CD14-positive monocyte (primary cell): Measurements from ENCODE around the gene PAQR5. TPM values are rescaled to one million over a fixed set of nuclear protein-coding genes. Genes with fewer than 3 reads are reported as not detected.
A peak's percentile ranks its signal among the peaks of the same experiment; 100 is the strongest.

Source experiments
- DNase-seq, 3 donors: peaks; one replicate each; pipeline ENCODE4 v3.0.0-alpha.2; 2011 to 2022
- H2AFZ ChIP-seq: 2 replicates; pipeline ENCODE4 v1.6.0; 2012; ENCODE audit warnings: mild to moderate bottlenecking, low read depth, low read length, inconsistent platforms; ENCODE audit not compliant: insufficient read depth, poor library complexity, severe bottlenecking
- H3K27ac ChIP-seq, 2 donors: 1 replicate in 1 of 2; 2 replicates in 1 of 2; pipeline ENCODE4 v1.5.1; 2012 to 2013; ENCODE audit warnings: low read length in 2 of 2, control low read depth in 1 of 2, inconsistent platforms in 1 of 2, low read depth in 1 of 2, mild to moderate bottlenecking in 1 of 2
- H3K27me3 ChIP-seq, 2 donors: one replicate each; pipeline versions ENCODE4 v1.6.0 to v1.6.1; 2011 to 2013; ENCODE audit warnings: low read length in 2 of 2; ENCODE audit not compliant: control insufficient read depth in 2 of 2, insufficient read depth in 2 of 2
- H3K36me3 ChIP-seq, 2 donors: replicated peaks in 1 of 2; 1 replicate in 1 of 2; 2 replicates in 1 of 2; pipeline versions ENCODE4 v1.5.1 to v1.6.1; 2012 to 2013; ENCODE audit warnings: low read length in 2 of 2, control low read depth in 1 of 2, inconsistent platforms in 1 of 2, mild to moderate bottlenecking in 1 of 2; ENCODE audit not compliant: insufficient read depth in 2 of 2, control insufficient read depth in 1 of 2
- H3K4me1 ChIP-seq, 2 donors: 1 replicate in 1 of 2; 2 replicates in 1 of 2; pipeline versions ENCODE4 v1.5.1 to v1.6.1; 2012 to 2013; ENCODE audit warnings: low read length in 2 of 2, control low read depth in 1 of 2, inconsistent platforms in 1 of 2, mild to moderate bottlenecking in 1 of 2, moderate library complexity in 1 of 2; ENCODE audit not compliant: insufficient read depth in 2 of 2, control insufficient read depth in 1 of 2
- H3K4me2 ChIP-seq: replicated peaks from 2 replicates; pipeline ENCODE3; 2012; ENCODE audit warnings: low read length, moderate library complexity, mild to moderate bottlenecking; ENCODE audit not compliant: poor library complexity, severe bottlenecking; ENCODE audit errors: extremely low read depth
- H3K4me3 ChIP-seq, 3 experiments: fragments of 200-600 bp in 1 of 3; sonication (generic) in 1 of 3; replicated peaks in 1 of 3; 1 replicate in 2 of 3; 2 replicates in 1 of 3; pipeline ENCODE4 v1.5.1; 2011 to 2013; ENCODE audit warnings: low read length in 3 of 3, mild to moderate bottlenecking in 3 of 3, control low read depth in 2 of 3, low read depth in 2 of 3, inconsistent platforms in 1 of 3, moderate library complexity in 1 of 3
- H3K79me2 ChIP-seq: 2 replicates; pipeline ENCODE4 v1.6.0; 2012; ENCODE audit warnings: mild to moderate bottlenecking, control low read depth, inconsistent platforms, low read length, moderate library complexity; ENCODE audit not compliant: insufficient read depth
- H3K9ac ChIP-seq: 2 replicates; pipeline ENCODE4 v1.6.0; 2017; ENCODE audit warnings: low read length, mild to moderate bottlenecking; ENCODE audit not compliant: insufficient read depth, poor library complexity, severe bottlenecking
- H3K9me3 ChIP-seq, 2 donors: replicated peaks in 1 of 2; 1 replicate in 1 of 2; 2 replicates in 1 of 2; pipeline versions ENCODE4 v1.5.1 to v1.6.1; 2012 to 2013; ENCODE audit warnings: low read length in 2 of 2, control low read depth in 1 of 2; ENCODE audit not compliant: control insufficient read depth in 1 of 2, insufficient read depth in 1 of 2
- H4K20me1 ChIP-seq: 2 replicates; pipeline ENCODE4 v1.6.0; 2012; ENCODE audit warnings: mild to moderate bottlenecking, low read length, control low read depth, moderate library complexity; ENCODE audit not compliant: insufficient read depth
- H3K27ac Mint-ChIP-seq, 7 donors: one replicate each; pipeline ENCODE4 v1.8.0; 2020; ENCODE audit warnings: mild to moderate bottlenecking in 7 of 7, mixed read lengths in 7 of 7, moderate library complexity in 6 of 7, inconsistent platforms in 2 of 7
- H3K27me3 Mint-ChIP-seq, 3 donors: one replicate each; pipeline ENCODE4 v1.8.0; 2021 to 2022; ENCODE audit warnings: low read depth in 3 of 3, mild to moderate bottlenecking in 3 of 3, mixed read lengths in 3 of 3, moderate library complexity in 3 of 3, inconsistent platforms in 1 of 3
- H3K36me3 Mint-ChIP-seq, 2 donors: one replicate each; pipeline ENCODE4 v1.8.0; 2020; ENCODE audit warnings: mixed read lengths in 2 of 2, inconsistent platforms in 1 of 2, mild to moderate bottlenecking in 1 of 2
- H3K4me1 Mint-ChIP-seq: one replicate; pipeline ENCODE4 v1.8.0; 2020; ENCODE audit warnings: mild to moderate bottlenecking, mixed read lengths
- H3K4me3 Mint-ChIP-seq, 2 donors: one replicate each; pipeline ENCODE4 v1.8.0; 2020; ENCODE audit warnings: mild to moderate bottlenecking in 2 of 2, mixed read lengths in 2 of 2, moderate library complexity in 1 of 2
- H3K9me3 Mint-ChIP-seq, 7 donors: one replicate each; pipeline ENCODE4 v1.8.0; 2020 to 2022; ENCODE audit warnings: mixed read lengths in 7 of 7, mild to moderate bottlenecking in 6 of 7, moderate library complexity in 6 of 7, inconsistent platforms in 2 of 7
- WGBS: methylation state at CpG from one replicate; pipeline ENCODE4 v1.1.5; 2013; ENCODE audit warnings: missing lambda C conversion rate; ENCODE audit not compliant: insufficient coverage; 5-methylcytosine and 5-hydroxymethylcytosine counted together
- intact Hi-C, 2 donors: fragments of 100-400 bp; cut with micrococcal nuclease; formaldehyde crosslinking; loops; one replicate each; pipeline versions ENCODE4 v1.15.0 to v1.15.1; 2023
- polyA plus RNA-seq, 3 donors: library from polyadenylated mRNA; depleted of rRNA in 1 of 3; unstranded in 2 of 3; stranded (reverse) in 1 of 3; fragments of 300-500 nt in 2 of 3; fragments of >200 nt in 1 of 3; fragmentation: Illumina TruSeq in 2 of 3; gene quantifications; 1 replicate in 2 of 3; 2 replicates in 1 of 3; pipeline ENCODE4 v1.2.3, GENCODE V29; 2012 to 2021
- TF ChIP-seq, protein P1 (sequence below): fragments of 200-600 bp; IDR thresholded peaks from one replicate; pipeline ENCODE4 v1.8.0; 2022; ENCODE audit warnings: antibody characterized with exemption, mild to moderate bottlenecking

The PAQR5 gene
- polyA plus RNA-seq, 3 donors: not detected

DNA sequence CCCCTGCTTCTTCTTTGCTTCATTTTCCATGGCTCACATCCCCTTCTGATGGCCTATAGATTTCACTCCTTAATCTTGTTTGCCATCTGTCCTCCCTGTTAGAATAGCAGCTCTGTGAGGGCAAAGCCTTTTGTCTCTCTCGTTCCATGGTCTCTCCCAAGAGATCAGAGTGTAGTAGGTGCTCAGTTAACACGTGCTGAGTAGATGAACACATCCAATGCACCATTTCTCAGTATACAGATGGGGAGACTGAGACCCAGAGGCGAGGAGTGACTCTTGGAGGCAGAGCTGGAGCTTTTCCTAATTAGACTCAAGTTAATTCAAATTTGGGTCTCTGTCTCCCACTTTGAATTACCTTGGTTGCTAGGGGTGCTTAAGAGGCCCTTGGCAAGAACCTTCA is 4.2 kb downstream of the PAQR5 start:
- H3K27me3 ChIP-seq: peaks cover 17 to 29% of the 10 kb centered on the region in 2 donors
- peaks cover 0 to 3% of the 10 kb centered on the region in 2 donors for H3K36me3 Mint-ChIP-seq
- H4K20me1 ChIP-seq: no peaks in the 10 kb centered on the region
- no peak overlapping the region for H3K4me3 ChIP-seq
- no peak overlapping the region for H3K27ac ChIP-seq
- TF ChIP-seq, protein P1, sequence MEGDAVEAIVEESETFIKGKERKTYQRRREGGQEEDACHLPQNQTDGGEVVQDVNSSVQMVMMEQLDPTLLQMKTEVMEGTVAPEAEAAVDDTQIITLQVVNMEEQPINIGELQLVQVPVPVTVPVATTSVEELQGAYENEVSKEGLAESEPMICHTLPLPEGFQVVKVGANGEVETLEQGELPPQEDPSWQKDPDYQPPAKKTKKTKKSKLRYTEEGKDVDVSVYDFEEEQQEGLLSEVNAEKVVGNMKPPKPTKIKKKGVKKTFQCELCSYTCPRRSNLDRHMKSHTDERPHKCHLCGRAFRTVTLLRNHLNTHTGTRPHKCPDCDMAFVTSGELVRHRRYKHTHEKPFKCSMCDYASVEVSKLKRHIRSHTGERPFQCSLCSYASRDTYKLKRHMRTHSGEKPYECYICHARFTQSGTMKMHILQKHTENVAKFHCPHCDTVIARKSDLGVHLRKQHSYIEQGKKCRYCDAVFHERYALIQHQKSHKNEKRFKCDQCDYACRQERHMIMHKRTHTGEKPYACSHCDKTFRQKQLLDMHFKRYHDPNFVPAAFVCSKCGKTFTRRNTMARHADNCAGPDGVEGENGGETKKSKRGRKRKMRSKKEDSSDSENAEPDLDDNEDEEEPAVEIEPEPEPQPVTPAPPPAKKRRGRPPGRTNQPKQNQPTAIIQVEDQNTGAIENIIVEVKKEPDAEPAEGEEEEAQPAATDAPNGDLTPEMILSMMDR: no peak
- no peak overlapping the region for H3K4me2 ChIP-seq
- intact Hi-C loops: no loop called here
- no peak overlapping the region for H3K9ac ChIP-seq
- no peak for DNase-seq
- peaks cover 14% of the 10 kb centered on the region for H3K4me1 Mint-ChIP-seq
- WGBS: 100% methylated on average over 1 of the region's 3 CpGs
- H3K4me3 Mint-ChIP-seq: no peak overlapping the region
- H3K4me1 ChIP-seq: peaks cover 6 to 11% of the 10 kb centered on the region in 2 donors
- no peaks in the 10 kb centered on the region for H3K79me2 ChIP-seq
- peaks cover 35 to 42% (median 36%) of the 10 kb centered on the region in 3 donors for H3K27me3 Mint-ChIP-seq
- no peak overlapping the region for H3K27ac Mint-ChIP-seq
- no peaks in the 10 kb centered on the region for H3K36me3 ChIP-seq
- H3K9me3 ChIP-seq: peaks cover 0 to 3% of the 10 kb centered on the region in 2 donors
- peaks cover 0 to 11% (median 2%) of the 10 kb centered on the region in 7 donors for H3K9me3 Mint-ChIP-seq
- H2AFZ ChIP-seq: no peak overlapping the region

DNA sequence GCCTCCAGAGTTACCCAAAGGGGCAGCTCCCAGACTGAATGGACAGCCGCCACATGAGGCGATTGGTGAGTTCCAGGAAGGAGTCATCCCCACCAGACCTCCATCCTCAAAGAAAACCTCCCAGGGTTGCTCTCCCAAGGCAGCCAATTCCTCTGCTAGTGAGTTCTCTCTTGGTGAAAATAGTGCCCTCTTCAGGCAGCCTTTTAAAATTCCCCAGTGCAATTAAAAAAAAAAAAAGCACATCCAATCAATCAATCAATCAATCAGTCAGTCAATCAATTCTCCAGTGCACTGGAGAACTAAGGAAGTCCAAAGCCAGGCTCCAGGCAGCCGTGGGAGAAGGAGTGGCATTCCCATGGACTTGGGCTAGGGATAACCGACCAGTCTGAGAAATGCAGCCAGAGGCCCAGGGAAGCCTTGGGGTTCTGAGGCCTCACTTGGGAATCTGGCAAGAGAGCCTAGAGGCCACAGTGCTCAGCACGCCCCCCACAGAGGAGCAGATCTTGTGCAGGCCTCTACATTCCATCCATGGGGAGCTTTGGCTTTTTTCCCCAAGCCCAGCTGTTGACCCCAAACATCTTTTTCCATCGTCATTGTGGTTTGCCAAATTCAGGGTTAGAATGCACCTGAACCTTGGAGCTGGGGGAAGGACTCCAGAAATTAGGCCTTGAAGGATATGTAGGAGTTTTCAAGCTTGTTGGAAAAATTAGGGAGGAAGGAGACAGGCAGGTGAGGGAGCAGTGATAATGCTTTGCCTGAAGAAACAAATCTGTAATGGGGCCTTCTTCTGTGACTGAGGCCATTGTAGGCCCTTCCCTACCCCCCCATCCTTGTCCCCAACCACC is 4.8 kb downstream of the PAQR5 start:
- no peak for DNase-seq
- Mint-ChIP-seq H3K4me3 (no peak overlapping the region), H3K27ac (no peak overlapping the region), H3K4me1 (peaks cover 13% of the 10 kb centered on the region), H3K9me3 (peaks cover 0 to 11% (median 2%) of the 10 kb centered on the region in 7 donors), H3K27me3 (peaks cover 29 to 36% (median 29%) of the 10 kb centered on the region in 3 donors), H3K36me3 (peaks cover 0 to 3% of the 10 kb centered on the region in 2 donors)
- no peaks in the 10 kb centered on the region for H4K20me1 ChIP-seq
- no peaks in the 10 kb centered on the region for H3K36me3 ChIP-seq
- H3K79me2 ChIP-seq: no peaks in the 10 kb centered on the region
- no peak overlapping the region for H2AFZ ChIP-seq
- TF ChIP-seq, protein P1: peak; percentile 13
- H3K27me3 ChIP-seq: peaks cover 12 to 23% of the 10 kb centered on the region in 2 donors
- no peak overlapping the region for H3K4me2 ChIP-seq
- no peak overlapping the region for H3K4me3 ChIP-seq
- H3K27ac ChIP-seq: no peak overlapping the region
- H3K4me1 ChIP-seq: peaks cover 6 to 9% of the 10 kb centered on the region in 2 donors
- intact Hi-C loops: no loop called here
- H3K9me3 ChIP-seq: peaks cover 0 to 3% of the 10 kb centered on the region in 2 donors
- no peak overlapping the region for H3K9ac ChIP-seq
- 90% methylated on average over 5 of the region's 6 CpGs for WGBS
